MM.1S (cell line): ENCODE data around the gene LCLAT1.

Experiments
- CTCF ChIP-seq: fragments of 300-600 bp; sonication (generic); IDR thresholded peaks from 2 replicates; pipeline ENCODE4 v1.5.1; 2016; ENCODE audit warnings: antibody characterized with exemption, low read length, mixed read lengths
- EZH2 ChIP-seq: fragments of 300-600 bp; sonication (generic); optimal IDR thresholded peaks from 2 replicates; pipeline ENCODE3; 2017; ENCODE audit warnings: low read depth, mild to moderate bottlenecking, antibody characterized with exemption, low read length, mixed read lengths
- EZH2phosphoT487 ChIP-seq: fragments of 300-600 bp; sonication (generic); IDR thresholded peaks from 2 replicates; pipeline ENCODE4 v1.6.1; 2018; ENCODE audit warnings: antibody characterized with exemption, low read length

GRCh38 chr2:30582521-30582920, 135.5 kb downstream of the LCLAT1 start:
- TF ChIP-seq CTCF, result no peak
- TF ChIP-seq EZH2, result no peak
- TF ChIP-seq EZH2phosphoT487, result no peak
